GM12878 (cell line): ENCODE measurements around the gene FMN2. TPM values are rescaled to one million over a fixed set of nuclear protein-coding genes. Genes with fewer than 3 reads are reported as not detected.

ENCODE experiments used
- ATAC-seq: fragments of 200-7000 bp; cut with Tn5 transposase; 3 replicates; pipeline ENCODE4 v1.9.1; 2020; ENCODE audit warnings: mild to moderate bottlenecking, moderate library complexity
- BruUV-seq: library from RNA; stranded (reverse); fragments of 400-500 nt; replicated peaks from 2 replicates; lab custom pipeline; 2021; lab: Mats Ljungman, UMichigan
- CTCF ChIA-PET: fragments of 300-600 bp; sonication (Branson Sonifier 250); formaldehyde crosslinking; extraction: SDS; loops from one replicate; lab custom pipeline; 2021; ENCODE audit warnings: inconsistent platforms; lab: Yijun Ruan, JAX
- POLR2A ChIA-PET: fragments of 350-600 bp; formaldehyde crosslinking; extraction: SDS; loops from one replicate; lab custom pipeline; 2021; ENCODE audit warnings: inconsistent platforms; lab: Charles Lee
- RAD21 ChIA-PET: fragments of 300-600 bp; sonication (Branson Sonifier 250); formaldehyde crosslinking; loops from one replicate; lab custom pipeline; 2023; ENCODE audit warnings: antibody characterized with exemption; ENCODE audit not compliant: unreplicated experiment; lab: Charles Lee
- SMC1A ChIA-PET: fragments of 300-600 bp; sonication (Branson Sonifier 250); formaldehyde crosslinking; loops from one replicate; lab custom pipeline; 2023; ENCODE audit not compliant: unreplicated experiment, uncharacterized antibody; lab: Charles Lee
- DNase-seq: peaks from one replicate; pipeline ENCODE4 v3.0.0-alpha.2; 2011; ENCODE audit warnings: low read depth, low spot score
- FAIRE-seq: peaks from 3 replicates; lab custom pipeline; 2011; peaks lifted over from hg19 to GRCh38; lab: Jason Lieb, UNC
- H2AFZ ChIP-seq: 2 replicates; pipeline ENCODE4 v1.6.0; 2011; ENCODE audit warnings: low read depth, low read length, control low read depth; ENCODE audit not compliant: control insufficient read depth
- H3K27ac ChIP-seq: 2 replicates; pipeline ENCODE4 v1.5.1; 2011; ENCODE audit warnings: control low read depth; ENCODE audit not compliant: control insufficient read depth, insufficient read depth
- H3K27me3 ChIP-seq, 2 experiments: replicated peaks in 1 of 2; 2 replicates each; pipeline versions ENCODE4 v1.6.0 to v1.6.1; 2011; ENCODE audit warnings: low read length in 1 of 2; ENCODE audit not compliant: control insufficient read depth in 2 of 2, insufficient read depth in 2 of 2
- H3K36me3 ChIP-seq, 2 experiments: 2 replicates each; pipeline ENCODE4 v1.5.1; 2011; ENCODE audit warnings: low read length in 1 of 2; ENCODE audit not compliant: control insufficient read depth in 2 of 2, insufficient read depth in 2 of 2
- H3K4me1 ChIP-seq: 2 replicates; pipeline ENCODE4 v1.6.1; 2011; ENCODE audit warnings: mild to moderate bottlenecking, low read length, moderate library complexity, mixed read lengths; ENCODE audit not compliant: control insufficient read depth, insufficient read depth
- H3K4me2 ChIP-seq: 2 replicates; pipeline ENCODE4 v1.6.0; 2011; ENCODE audit warnings: control low read depth; ENCODE audit not compliant: control insufficient read depth, insufficient read depth
- H3K4me3 ChIP-seq: fragments of 200-600 bp; sonication (generic); 2 replicates; pipeline ENCODE4 v1.5.1; 2016
- H3K79me2 ChIP-seq: 2 replicates; pipeline ENCODE4 v1.6.0; 2011; ENCODE audit warnings: low read length; ENCODE audit not compliant: control insufficient read depth, insufficient read depth
- H3K9ac ChIP-seq: 2 replicates; pipeline ENCODE4 v1.8.0; 2011; ENCODE audit warnings: low read length, control low read depth, mixed read lengths; ENCODE audit not compliant: control insufficient read depth, insufficient read depth
- H3K9me3 ChIP-seq: replicated peaks from 3 replicates; pipeline ENCODE4 v1.5.1; 2011; ENCODE audit warnings: mild to moderate bottlenecking, low read length; ENCODE audit not compliant: control insufficient read depth, insufficient read depth
- H4K20me1 ChIP-seq: 2 replicates; pipeline ENCODE4 v1.6.0; 2011; ENCODE audit not compliant: control insufficient read depth, insufficient read depth
- CBX5 ChIP-seq: sonication (generic); IDR thresholded peaks from 2 replicates; pipeline ENCODE4 v1.6.1; 2016; ENCODE audit warnings: low read depth, moderate library complexity, mild to moderate bottlenecking, inconsistent platforms
- CHD1 ChIP-seq: IDR thresholded peaks from 2 replicates; pipeline ENCODE4 v1.6.1; 2012; ENCODE audit warnings: low read depth, low read length, improper control_type of control experiment
- CREB1 ChIP-seq: IDR thresholded peaks from 2 replicates; pipeline ENCODE4 v1.6.1; 2012; ENCODE audit warnings: low read depth, mild to moderate bottlenecking, inconsistent platforms
- CREM ChIP-seq: IDR thresholded peaks from 2 replicates; pipeline ENCODE4 v1.6.1; 2014; ENCODE audit warnings: antibody characterized with exemption, low read depth
- FOXM1 ChIP-seq: IDR thresholded peaks from 2 replicates; pipeline ENCODE4 v1.6.1; 2012; ENCODE audit warnings: low read depth, mild to moderate bottlenecking, inconsistent platforms, low read length, moderate library complexity
- IKZF2 ChIP-seq, 2 experiments: fragments of 450-650 bp; IDR thresholded peaks; 2 replicates each; pipeline ENCODE4 v1.6.1; 2017; ENCODE audit warnings: mild to moderate bottlenecking in 2 of 2, moderate library complexity in 2 of 2
- JUNB ChIP-seq: IDR thresholded peaks from 2 replicates; pipeline ENCODE4 v1.6.1; 2016; ENCODE audit warnings: antibody characterized with exemption, mild to moderate bottlenecking
- KDM1A ChIP-seq: fragments of 200-600 bp; sonication (generic); IDR thresholded peaks from 2 replicates; pipeline ENCODE4 v1.6.1; 2016; ENCODE audit warnings: borderline replicate concordance
- NFIC ChIP-seq: IDR thresholded peaks from 2 replicates; pipeline ENCODE4 v1.6.1; 2012; ENCODE audit warnings: low read depth, mild to moderate bottlenecking, inconsistent platforms, low read length, moderate library complexity
- NFYB ChIP-seq: IDR thresholded peaks from 2 replicates; pipeline ENCODE4 v1.6.1; 2011; ENCODE audit warnings: low read depth, mild to moderate bottlenecking, low read length, improper control_type of control experiment, moderate library complexity; ENCODE audit not compliant: insufficient read depth
- SMC3 ChIP-seq: IDR thresholded peaks from 2 replicates; pipeline ENCODE4 v1.6.1; 2011; ENCODE audit warnings: low read length, improper control_type of control experiment, borderline replicate concordance
- TBL1XR1 ChIP-seq: IDR thresholded peaks from 2 replicates; pipeline ENCODE4 v1.6.1; 2012; ENCODE audit warnings: low read depth, low read length, improper control_type of control experiment
- TCF7 ChIP-seq: IDR thresholded peaks from 2 replicates; pipeline ENCODE4 v1.6.1; 2014; ENCODE audit warnings: antibody characterized with exemption, borderline replicate concordance
- WRNIP1 ChIP-seq: IDR thresholded peaks from 2 replicates; pipeline ENCODE4 v1.6.1; 2011; ENCODE audit warnings: low read depth, low read length, improper control_type of control experiment, borderline replicate concordance
- WGBS: methylation state at CpG from one replicate; pipeline ENCODE4 v1.1.6; 2016; ENCODE audit warnings: low lambda C conversion rate; ENCODE audit not compliant: insufficient replicate concordance, insufficient coverage; ENCODE audit errors: missing lambda C conversion rate; 5-methylcytosine and 5-hydroxymethylcytosine counted together
- in situ Hi-C: fragments of 300-500 bp; cut with MboI; formaldehyde crosslinking; loops from 9 replicates; pipeline ENCODE4 v1.14.3; 2018; ENCODE audit warnings: mixed read lengths
- intact Hi-C: fragments of 100-400 bp; cut with micrococcal nuclease; formaldehyde crosslinking; loops from one replicate; pipeline ENCODE4 v1.14.2; 2022; ENCODE audit not compliant: unreplicated experiment
- polyA plus RNA-seq, 11 experiments: library from polyadenylated mRNA; depleted of rRNA in 4 of 11; unstranded in 6 of 11; stranded (reverse) in 5 of 11; fragments of >200 nt; fragmentation: Nextera tagmentation in 4 of 11; fragmentation: Illumina TruSeq in 1 of 11; extraction: Ambion mirVana in 4 of 11; extraction: Trizol in 1 of 11; gene quantifications; 1 replicate in 1 of 11; 2 replicates in 10 of 11; pipeline versions ENCODE4 v1.2.1 to v1.2.3, GENCODE V29; 2011 to 2016; ENCODE audit warnings: inconsistent platforms in 2 of 11, missing spikeins in 2 of 11, low read depth in 1 of 11
- total RNA-seq, 4 experiments: library from RNA; depleted of rRNA in 3 of 4; stranded (reverse); fragments of >200 nt in 3 of 4; fragmentation: Illumina TruSeq in 1 of 4; extraction: Trizol in 1 of 4; gene quantifications; 2 replicates each; pipeline versions ENCODE4 v1.2.1 to v1.2.3, GENCODE V29; 2013 to 2021
- TF ChIP-seq, protein P1 (sequence below): fragments of 450-650 bp; IDR thresholded peaks from 2 replicates; pipeline ENCODE4 v1.6.1; 2017; ENCODE audit warnings: low read depth, mild to moderate bottlenecking, moderate library complexity
- TF ChIP-seq, protein P2 (sequence below): fragments of 450-650 bp; formaldehyde crosslinking; IDR thresholded peaks from 2 replicates; pipeline ENCODE4 v1.4.0; 2022; ENCODE audit warnings: mild to moderate bottlenecking, moderate library complexity
- TF ChIP-seq, protein P3 (sequence below): fragments of 450-650 bp; IDR thresholded peaks from 2 replicates; pipeline ENCODE4 v1.6.1; 2017; ENCODE audit warnings: mild to moderate bottlenecking, moderate library complexity

The FMN2 gene
- total and polyA plus RNA-seq, 10 of the 15 experiments (the other 5 are each of a cell fraction or from before 2014, with no cell fraction given): 0.60 TPM; not detected in 9

DNA sequence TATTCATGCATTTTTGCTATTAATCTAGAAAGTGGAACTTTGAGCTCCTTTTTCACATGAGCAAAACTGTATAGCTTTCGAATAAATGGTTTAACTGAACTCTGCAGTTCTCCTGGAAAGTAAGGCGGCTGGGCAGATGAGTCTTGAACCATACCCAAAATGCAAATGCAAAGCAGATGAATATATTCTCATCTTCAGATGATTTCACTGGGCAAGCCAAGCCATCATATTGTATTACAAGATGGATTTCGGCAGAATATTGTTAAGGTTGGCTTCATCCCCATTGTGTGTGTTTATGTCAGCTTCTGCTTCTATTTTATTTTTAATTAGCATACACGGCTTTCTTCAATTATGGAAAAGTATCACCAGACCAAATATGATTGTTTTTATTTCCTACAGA, 310.6 kb downstream of the FMN2 start:
- no peaks in the 10 kb centered on the region for H3K79me2 ChIP-seq
- no peak overlapping the region for H3K4me2 ChIP-seq
- SMC1A ChIA-PET: no interaction called here
- no peaks in the 10 kb centered on the region for H3K4me1 ChIP-seq
- CTCF ChIA-PET: no interaction called here
- no peak for ATAC-seq
- H3K27me3 ChIP-seq: no peaks in the 10 kb centered on the region
- TF ChIP-seq WRNIP1: no peak
- no peak for TF ChIP-seq TBL1XR1
- TF ChIP-seq, protein P1, sequence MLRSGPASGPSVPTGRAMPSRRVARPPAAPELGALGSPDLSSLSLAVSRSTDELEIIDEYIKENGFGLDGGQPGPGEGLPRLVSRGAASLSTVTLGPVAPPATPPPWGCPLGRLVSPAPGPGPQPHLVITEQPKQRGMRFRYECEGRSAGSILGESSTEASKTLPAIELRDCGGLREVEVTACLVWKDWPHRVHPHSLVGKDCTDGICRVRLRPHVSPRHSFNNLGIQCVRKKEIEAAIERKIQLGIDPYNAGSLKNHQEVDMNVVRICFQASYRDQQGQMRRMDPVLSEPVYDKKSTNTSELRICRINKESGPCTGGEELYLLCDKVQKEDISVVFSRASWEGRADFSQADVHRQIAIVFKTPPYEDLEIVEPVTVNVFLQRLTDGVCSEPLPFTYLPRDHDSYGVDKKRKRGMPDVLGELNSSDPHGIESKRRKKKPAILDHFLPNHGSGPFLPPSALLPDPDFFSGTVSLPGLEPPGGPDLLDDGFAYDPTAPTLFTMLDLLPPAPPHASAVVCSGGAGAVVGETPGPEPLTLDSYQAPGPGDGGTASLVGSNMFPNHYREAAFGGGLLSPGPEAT: no peak
- TF ChIP-seq, protein P2, sequence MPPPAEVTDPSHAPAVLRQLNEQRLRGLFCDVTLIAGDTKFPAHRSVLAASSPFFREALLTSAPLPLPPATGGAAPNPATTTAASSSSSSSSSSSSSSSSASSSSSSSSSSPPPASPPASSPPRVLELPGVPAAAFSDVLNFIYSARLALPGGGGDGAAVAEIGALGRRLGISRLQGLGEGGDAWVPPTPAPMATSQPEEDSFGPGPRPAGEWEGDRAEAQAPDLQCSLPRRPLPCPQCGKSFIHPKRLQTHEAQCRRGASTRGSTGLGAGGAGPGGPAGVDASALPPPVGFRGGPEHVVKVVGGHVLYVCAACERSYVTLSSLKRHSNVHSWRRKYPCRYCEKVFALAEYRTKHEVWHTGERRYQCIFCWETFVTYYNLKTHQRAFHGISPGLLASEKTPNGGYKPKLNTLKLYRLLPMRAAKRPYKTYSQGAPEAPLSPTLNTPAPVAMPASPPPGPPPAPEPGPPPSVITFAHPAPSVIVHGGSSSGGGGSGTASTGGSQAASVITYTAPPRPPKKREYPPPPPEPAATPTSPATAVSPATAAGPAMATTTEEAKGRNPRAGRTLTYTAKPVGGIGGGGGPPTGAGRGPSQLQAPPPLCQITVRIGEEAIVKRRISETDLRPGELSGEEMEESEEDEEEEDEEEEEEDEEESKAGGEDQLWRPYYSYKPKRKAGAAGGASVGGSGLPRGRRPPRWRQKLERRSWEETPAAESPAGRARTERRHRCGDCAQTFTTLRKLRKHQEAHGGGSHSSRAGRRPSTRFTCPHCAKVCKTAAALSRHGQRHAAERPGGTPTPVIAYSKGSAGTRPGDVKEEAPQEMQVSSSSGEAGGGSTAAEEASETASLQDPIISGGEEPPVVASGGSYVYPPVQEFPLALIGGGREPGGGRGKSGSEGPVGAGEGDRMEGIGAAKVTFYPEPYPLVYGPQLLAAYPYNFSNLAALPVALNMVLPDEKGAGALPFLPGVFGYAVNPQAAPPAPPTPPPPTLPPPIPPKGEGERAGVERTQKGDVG (CRISPR knock-in tag): no peak
- TF ChIP-seq FOXM1: no peak
- TF ChIP-seq, protein P3, sequence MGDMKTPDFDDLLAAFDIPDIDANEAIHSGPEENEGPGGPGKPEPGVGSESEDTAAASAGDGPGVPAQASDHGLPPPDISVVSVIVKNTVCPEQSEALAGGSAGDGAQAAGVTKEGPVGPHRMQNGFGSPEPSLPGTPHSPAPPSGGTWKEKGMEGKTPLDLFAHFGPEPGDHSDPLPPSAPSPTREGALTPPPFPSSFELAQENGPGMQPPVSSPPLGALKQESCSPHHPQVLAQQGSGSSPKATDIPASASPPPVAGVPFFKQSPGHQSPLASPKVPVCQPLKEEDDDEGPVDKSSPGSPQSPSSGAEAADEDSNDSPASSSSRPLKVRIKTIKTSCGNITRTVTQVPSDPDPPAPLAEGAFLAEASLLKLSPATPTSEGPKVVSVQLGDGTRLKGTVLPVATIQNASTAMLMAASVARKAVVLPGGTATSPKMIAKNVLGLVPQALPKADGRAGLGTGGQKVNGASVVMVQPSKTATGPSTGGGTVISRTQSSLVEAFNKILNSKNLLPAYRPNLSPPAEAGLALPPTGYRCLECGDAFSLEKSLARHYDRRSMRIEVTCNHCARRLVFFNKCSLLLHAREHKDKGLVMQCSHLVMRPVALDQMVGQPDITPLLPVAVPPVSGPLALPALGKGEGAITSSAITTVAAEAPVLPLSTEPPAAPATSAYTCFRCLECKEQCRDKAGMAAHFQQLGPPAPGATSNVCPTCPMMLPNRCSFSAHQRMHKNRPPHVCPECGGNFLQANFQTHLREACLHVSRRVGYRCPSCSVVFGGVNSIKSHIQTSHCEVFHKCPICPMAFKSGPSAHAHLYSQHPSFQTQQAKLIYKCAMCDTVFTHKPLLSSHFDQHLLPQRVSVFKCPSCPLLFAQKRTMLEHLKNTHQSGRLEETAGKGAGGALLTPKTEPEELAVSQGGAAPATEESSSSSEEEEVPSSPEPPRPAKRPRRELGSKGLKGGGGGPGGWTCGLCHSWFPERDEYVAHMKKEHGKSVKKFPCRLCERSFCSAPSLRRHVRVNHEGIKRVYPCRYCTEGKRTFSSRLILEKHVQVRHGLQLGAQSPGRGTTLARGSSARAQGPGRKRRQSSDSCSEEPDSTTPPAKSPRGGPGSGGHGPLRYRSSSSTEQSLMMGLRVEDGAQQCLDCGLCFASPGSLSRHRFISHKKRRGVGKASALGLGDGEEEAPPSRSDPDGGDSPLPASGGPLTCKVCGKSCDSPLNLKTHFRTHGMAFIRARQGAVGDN: no peak
- no peak for TF ChIP-seq CHD1
- no peak for TF ChIP-seq CREB1
- TF ChIP-seq JUNB: no peak
- TF ChIP-seq TCF7: no peak
- no peak for TF ChIP-seq IKZF2 (IDR thresholded peaks at IDR 0.05)
- no peak for TF ChIP-seq CREM
- TF ChIP-seq CBX5: no peak
- no peak for TF ChIP-seq NFYB
- no peak for TF ChIP-seq SMC3
- no peak for TF ChIP-seq NFIC
- no peak for TF ChIP-seq KDM1A
- TF ChIP-seq, all 136 proteins: peak for 0
- POLR2A ChIA-PET: no interaction called here
- Histone ChIP-seq H3K9me3 (no peaks in the 10 kb centered on the region), H4K20me1 (no peaks in the 10 kb centered on the region), H3K9ac (no peak overlapping the region), H2AFZ (no peak overlapping the region), H3K36me3 (no peaks in the 10 kb centered on the region), H3K27ac (no peak overlapping the region), H3K4me3 (no peak overlapping the region)
- 31% methylated on average over 4 of the region's 4 CpGs for whole genome bisulfite sequencing
- RAD21 ChIA-PET: no interaction called here
- no TSS peak for BruUV-seq
- DNase-seq (no peak), FAIRE-seq (no peak)
- in situ Hi-C loops: no loop called here
- intact Hi-C loops: no loop called here
